Neutrophil (primary cell): ENCODE results near the gene LACTB.
A peak's percentile ranks its signal among the peaks of the same experiment; 100 is the strongest.

Source experiments
- H3K27ac ChIP-seq: fragments of 200-600 bp; sonication (generic); 2 replicates; pipeline ENCODE4 v1.5.1; 2016; ENCODE audit warnings: mild to moderate bottlenecking, moderate library complexity
- H3K27me3 ChIP-seq: fragments of 200-600 bp; sonication (generic); 2 replicates; pipeline ENCODE4 v1.6.0; 2016; ENCODE audit warnings: mild to moderate bottlenecking
- H3K36me3 ChIP-seq: fragments of 200-600 bp; sonication (generic); 2 replicates; pipeline ENCODE4 v1.5.1; 2017
- H3K4me1 ChIP-seq, 2 experiments: fragments of 200-600 bp in 1 of 2; sonication (generic) in 1 of 2; 1 replicate in 1 of 2; 2 replicates in 1 of 2; pipeline versions ENCODE4 v1.5.1 to v1.6.1; 2013 to 2016; ENCODE audit warnings: low read depth in 1 of 2, low read length in 1 of 2, mild to moderate bottlenecking in 1 of 2, moderate library complexity in 1 of 2; ENCODE audit not compliant: control insufficient read depth in 1 of 2, insufficient read depth in 1 of 2
- H3K4me3 ChIP-seq, 2 experiments: fragments of 200-600 bp in 1 of 2; sonication (generic) in 1 of 2; 1 replicate in 1 of 2; 2 replicates in 1 of 2; pipeline ENCODE4 v1.5.1; 2013 to 2016; ENCODE audit warnings: low read depth in 1 of 2, low read length in 1 of 2, mild to moderate bottlenecking in 1 of 2, moderate library complexity in 1 of 2
- H3K9me3 ChIP-seq: fragments of 200-600 bp; sonication (generic); 2 replicates; pipeline ENCODE4 v1.5.1; 2016
- TF ChIP-seq, protein P1 (sequence below): fragments of 200-600 bp; sonication (generic); IDR thresholded peaks from 2 replicates; pipeline ENCODE4 v1.5.1; 2016; ENCODE audit warnings: antibody characterized with exemption

The LACTB gene

GRCh38 chr15:63151665-63152064, 30.0 kb downstream of the LACTB start:
- Histone ChIP-seq H3K27ac (no peak overlapping the region), H3K27me3 (no peaks in the 10 kb centered on the region), H3K4me1 (peaks cover 9% of the 10 kb centered on the region in 2 experiments), H3K9me3 (no peaks in the 10 kb centered on the region), H3K4me3 (no peak overlapping the region), H3K36me3 (peaks cover 36% of the 10 kb centered on the region)
- TF ChIP-seq, protein P1, sequence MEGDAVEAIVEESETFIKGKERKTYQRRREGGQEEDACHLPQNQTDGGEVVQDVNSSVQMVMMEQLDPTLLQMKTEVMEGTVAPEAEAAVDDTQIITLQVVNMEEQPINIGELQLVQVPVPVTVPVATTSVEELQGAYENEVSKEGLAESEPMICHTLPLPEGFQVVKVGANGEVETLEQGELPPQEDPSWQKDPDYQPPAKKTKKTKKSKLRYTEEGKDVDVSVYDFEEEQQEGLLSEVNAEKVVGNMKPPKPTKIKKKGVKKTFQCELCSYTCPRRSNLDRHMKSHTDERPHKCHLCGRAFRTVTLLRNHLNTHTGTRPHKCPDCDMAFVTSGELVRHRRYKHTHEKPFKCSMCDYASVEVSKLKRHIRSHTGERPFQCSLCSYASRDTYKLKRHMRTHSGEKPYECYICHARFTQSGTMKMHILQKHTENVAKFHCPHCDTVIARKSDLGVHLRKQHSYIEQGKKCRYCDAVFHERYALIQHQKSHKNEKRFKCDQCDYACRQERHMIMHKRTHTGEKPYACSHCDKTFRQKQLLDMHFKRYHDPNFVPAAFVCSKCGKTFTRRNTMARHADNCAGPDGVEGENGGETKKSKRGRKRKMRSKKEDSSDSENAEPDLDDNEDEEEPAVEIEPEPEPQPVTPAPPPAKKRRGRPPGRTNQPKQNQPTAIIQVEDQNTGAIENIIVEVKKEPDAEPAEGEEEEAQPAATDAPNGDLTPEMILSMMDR, result no peak

DNA sequence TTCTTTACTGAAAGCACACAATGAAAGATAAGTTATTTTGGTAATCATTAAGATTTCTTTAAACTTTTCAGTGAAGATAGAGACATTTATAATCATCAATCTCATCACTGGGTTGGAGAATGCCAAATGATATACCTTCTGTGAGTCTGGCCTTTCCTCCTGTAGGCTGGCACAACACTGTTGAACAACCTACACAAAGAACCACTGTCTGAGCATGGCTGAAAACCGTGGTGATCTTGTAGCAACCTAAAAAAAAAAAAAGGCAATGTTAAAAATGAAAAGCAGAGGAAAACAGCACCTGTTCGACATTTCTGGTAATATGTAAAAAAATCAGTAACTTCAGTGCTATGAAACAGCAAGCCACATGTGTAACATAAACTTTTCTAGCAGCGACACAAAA, 33.8 kb downstream of the LACTB start:
- Histone ChIP-seq H3K4me1 (peaks cover 13 to 20% of the 10 kb centered on the region in 2 experiments), H3K27me3 (no peaks in the 10 kb centered on the region), H3K36me3 (peaks cover 24% of the 10 kb centered on the region), H3K9me3 (no peaks in the 10 kb centered on the region), H3K27ac (no peak overlapping the region), H3K4me3 (no peak overlapping the region)
- TF ChIP-seq, protein P1, result no peak

DNA sequence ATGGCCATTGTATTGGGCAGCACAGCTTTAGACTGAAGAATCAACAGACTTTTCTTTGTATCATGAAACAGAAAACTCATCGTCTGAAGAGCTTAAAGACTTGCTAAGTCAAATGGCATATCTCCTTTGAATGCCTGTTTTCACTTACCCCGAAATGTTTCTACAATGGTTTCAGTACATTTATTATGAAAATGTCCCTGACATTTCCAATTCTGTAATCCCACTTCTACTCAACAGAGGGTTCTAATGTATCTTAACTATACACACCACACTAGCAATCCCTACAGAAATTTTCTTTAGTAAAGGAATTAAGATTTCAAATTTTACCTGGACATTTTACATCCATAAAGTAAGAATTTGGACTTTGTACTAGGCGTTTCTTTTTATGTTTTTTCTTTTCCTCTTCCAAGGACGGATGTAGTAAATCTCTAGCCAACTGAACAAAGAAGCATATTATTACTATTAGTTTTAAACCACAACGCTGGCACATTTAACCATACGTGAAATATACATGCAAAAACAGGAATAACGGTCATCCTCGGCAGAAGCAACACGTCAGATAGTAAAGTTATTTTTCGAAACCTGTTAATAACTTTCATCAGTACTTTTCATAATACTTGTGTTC, 34.5 kb downstream of the LACTB start:
- H3K36me3 ChIP-seq, result peaks cover 22% of the 10 kb centered on the region
- H3K4me3 ChIP-seq, result peak overlapping the region; percentile 97 to 98
- peak overlapping the region; percentile 90 for H3K27ac ChIP-seq
- TF ChIP-seq, protein P1, result no peak
- peaks cover 13 to 20% of the 10 kb centered on the region in 2 experiments for H3K4me1 ChIP-seq
- H3K27me3 ChIP-seq, result no peaks in the 10 kb centered on the region
- no peaks in the 10 kb centered on the region for H3K9me3 ChIP-seq

GRCh38 chr15:63156755-63157117, 35.1 kb downstream of the LACTB start:
- TF ChIP-seq, protein P1, result no peak
- no peaks in the 10 kb centered on the region for H3K27me3 ChIP-seq
- H3K4me1 ChIP-seq, result peaks cover 13 to 20% of the 10 kb centered on the region in 2 experiments
- peak overlapping the region; percentile 97 to 98 for H3K4me3 ChIP-seq
- H3K36me3 ChIP-seq, result peaks cover 17% of the 10 kb centered on the region
- no peaks in the 10 kb centered on the region for H3K9me3 ChIP-seq
- H3K27ac ChIP-seq, result peak overlapping the region; percentile 90

- no peaks in the 10 kb centered on the region for H3K27me3 ChIP-seq
- H3K4me1 ChIP-seq, result peaks cover 13 to 20% of the 10 kb centered on the region in 2 experiments
- no peaks in the 10 kb centered on the region for H3K9me3 ChIP-seq
- TF ChIP-seq, protein P1, result no peak
- H3K36me3 ChIP-seq, result peaks cover 17% of the 10 kb centered on the region
- H3K4me3 ChIP-seq, result peak within 1 kb of the TSS; percentile 97 to 98
- H3K27ac ChIP-seq, result peak within 1 kb of the TSS; percentile 90
Observed at GRCh38 chr15:63157118-63157843, 35.6 kb downstream of the LACTB start, which contains the start of gene RPS27L. RPS27L (minus strand) TSS chr15:63157477; CDS start chr15:63157405, 72 bp downstream.
